NCI-H1436 treated with DMSO at 0.1 percent for 48 hours (cell line): ENCODE data around the gene SRRM1.
A peak's percentile ranks its signal among the peaks of the same experiment; 100 is the strongest.
"Not testable (repeated sequence)": the region's sequence is repeated elsewhere in the genome, so short reads cannot be mapped to it uniquely, and the experiment has no call there.

Source experiments
- DNase-seq: peaks from one replicate; lab custom pipeline; 2025; lab: John Stamatoyannopoulos, UW

SRRM1 gene

DNA sequence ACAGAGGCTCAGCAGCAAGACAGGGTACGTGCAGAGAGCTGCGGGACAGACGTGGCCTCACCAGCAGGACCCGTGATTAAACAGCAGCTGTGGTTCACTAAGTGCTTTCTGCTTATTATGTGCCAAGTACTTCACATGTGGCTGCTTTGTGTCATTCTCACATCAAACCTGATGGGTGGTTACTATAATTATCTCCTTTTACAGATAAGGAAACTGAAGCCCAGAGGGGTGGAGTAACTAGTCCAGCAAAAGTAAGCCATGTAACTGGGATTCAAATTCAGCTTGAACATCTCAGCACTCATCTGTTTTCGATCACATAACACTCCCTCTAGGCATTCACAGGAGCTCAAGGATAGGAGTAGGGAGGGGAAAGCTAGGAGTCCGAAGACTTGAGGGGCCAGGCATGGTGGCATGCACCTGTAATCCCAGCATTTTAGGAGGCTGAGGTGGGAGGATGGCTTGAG lies 51.3 kb downstream of the SRRM1 start:
- DNase-seq: peak; percentile 97

GRCh38 chr1:24695202-24695974 lies 52.3 kb downstream of the SRRM1 start:
- DNase-seq: no peak

DNA sequence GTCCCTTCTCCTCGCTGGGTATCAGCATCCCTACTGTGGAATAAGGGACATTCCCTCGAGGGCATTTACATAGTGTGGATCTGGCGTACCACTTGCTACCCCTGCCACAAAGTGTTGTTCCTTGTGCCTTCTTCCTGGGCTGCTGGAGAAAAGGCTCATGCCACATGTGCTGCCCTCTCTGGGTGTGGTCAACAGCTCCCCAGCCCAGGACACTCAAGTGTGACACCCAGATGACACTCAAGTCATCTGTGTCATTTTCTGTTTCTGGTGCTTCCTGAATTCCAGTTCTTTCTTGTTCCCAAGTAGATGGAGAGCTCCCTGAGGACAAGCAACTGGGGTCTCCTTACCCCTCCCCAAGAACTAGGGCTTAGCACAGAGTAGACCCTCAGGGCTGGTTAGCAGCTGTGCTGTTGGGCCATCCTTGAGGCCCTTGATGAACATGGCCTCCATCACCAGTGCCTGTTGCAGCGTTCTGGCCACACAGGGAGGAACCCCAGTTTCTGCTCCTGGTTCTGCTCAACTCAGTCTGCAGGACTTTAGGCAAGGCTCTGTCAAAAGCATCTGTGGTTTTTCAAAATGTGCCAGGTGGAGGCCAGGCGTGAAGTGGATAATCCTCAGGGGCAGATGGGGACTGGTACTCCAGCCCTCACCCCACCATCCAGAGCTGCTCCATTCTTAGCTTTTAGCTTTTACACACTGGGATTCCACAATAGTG lies 53.1 kb downstream of the SRRM1 start:
- no peak for DNase-seq

DNA sequence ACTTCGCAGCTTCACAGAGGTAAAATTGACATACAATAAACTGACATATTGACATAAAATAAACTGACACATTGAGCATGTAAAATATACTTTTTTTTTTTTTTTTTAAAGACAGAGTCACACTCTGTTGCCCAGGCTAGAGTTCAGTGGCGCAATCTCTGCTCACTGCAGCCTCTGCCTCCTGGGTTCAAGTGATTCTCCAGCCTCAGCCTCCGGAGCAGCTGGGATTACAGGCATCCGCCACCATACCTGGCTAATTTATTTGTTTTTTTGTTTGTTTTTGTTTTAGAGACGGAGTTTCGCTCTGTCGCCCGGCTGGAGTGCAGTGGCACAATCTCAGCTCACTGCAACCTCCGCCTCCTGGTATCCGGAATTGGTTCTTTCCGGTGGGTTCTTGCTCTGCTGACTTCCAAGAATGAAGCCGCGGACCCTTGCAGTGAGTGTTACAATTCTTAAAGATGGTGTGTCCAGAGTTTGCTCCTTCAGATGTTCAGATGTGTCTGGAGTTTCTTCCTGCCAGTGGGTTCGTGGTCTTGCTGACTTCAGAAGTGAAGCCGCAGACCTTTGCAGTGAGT lies 53.7 kb downstream of the SRRM1 start:
- no peak for DNase-seq

- DNase-seq: not testable (repeated sequence)
These were observed 54.4 kb downstream of the SRRM1 start for GRCh38 chr1:24697453-24698001.

GRCh38 chr1:24698326-24698725 lies 55.2 kb downstream of the SRRM1 start:
- not testable (repeated sequence) for DNase-seq

- DNase-seq: no peak
These were observed 56.5 kb downstream of the SRRM1 start for GRCh38 chr1:24699628-24700027.

DNA sequence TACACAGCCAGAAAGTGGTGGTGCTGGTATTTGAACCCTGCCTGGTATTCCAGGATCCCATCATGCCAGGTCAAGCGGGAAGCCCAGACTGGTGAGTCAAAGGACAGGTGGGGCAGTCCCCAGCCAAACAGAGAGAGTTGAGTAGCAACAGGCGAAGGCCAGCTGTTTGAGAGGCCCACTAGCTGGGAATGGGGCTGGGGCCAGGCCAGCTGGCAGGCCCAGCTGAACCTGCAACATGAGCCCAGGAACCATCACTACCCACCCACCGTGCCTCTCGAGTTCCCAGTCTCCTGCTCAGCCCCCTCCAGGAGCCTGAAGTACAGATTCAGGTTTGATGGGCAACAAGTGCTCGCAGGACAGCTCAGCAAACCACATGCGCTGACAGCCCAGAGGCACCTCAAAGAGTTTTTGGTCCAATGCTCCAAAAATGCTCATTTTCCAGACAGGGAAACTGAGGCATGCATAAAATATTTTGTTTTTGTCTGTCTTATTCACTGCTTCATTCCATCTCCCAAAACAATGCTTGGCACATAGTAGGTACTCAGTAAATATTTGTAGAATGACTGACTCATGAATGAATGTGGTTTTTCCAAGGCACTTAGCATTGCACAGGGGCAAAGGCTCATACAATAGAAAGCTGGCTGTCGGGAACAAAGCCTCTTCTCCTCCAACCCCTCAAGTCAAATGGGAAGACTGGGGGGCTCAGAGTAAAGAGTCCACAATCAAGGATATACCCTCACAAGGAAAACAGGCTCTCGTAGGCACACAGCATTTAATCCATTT lies 59.6 kb downstream of the SRRM1 start:
- DNase-seq: no peak

GRCh38 chr1:24704411-24705259 lies 61.5 kb downstream of the SRRM1 start:
- DNase-seq: peak; percentile 81

DNA sequence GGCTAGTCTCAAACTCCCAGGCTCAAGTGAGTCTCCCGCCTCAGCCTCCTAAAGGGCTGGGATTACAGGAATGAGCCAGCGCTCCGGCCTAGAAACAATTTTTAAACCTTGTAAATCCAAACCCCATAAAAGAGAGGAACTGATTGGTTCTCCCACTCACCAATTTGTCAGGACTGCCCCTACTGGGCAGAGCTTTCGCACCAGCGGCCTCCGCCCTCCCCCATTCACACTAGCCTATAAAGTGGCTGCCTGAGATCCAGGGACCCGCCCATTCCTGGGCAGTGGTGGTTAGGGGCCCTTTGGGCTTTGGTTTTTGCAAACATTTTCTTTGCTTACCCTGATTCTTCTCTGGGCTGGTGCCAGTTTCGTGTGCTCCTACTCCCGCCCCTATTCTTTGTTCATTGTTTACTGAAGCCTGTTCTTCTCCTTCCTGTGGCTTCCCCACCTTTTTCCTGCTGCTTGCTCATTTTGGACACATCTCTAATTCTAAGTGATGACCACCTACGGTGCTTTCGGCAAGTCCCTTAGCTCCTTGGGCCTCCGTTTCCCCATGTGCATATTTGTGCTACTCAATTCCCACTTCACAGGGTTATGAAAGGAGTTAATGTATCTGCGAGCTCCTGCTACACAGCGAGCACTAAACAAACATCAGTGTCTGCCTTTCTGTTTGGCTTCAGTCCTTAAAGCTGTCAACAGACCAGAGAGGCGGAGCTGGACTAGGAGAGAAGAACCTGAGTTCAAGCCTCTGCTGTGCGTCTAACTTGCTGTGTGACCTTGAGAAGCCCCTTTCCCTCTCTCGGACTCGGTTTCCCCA lies 62.4 kb downstream of the SRRM1 start:
- DNase-seq: peak; percentile 97

DNA sequence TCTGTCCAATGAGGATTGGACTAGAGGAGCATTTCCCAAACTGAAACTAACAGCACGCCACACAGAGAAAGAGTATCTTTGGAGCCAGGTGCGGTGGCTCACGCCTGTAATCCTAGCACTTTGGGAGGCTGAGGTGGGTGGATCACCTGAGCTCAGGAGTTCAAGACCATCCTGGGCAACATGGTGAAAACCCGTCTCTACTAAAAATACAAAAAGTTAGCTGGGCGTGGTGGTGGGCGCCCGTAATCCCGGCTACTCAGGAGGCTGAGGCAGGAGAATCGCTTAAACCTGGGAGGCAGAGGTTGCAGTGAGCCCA lies 62.9 kb downstream of the SRRM1 start:
- DNase-seq: not testable (repeated sequence)

- DNase-seq: no peak
These were observed 64.6 kb downstream of the SRRM1 start for GRCh38 chr1:24707687-24708086.

DNA sequence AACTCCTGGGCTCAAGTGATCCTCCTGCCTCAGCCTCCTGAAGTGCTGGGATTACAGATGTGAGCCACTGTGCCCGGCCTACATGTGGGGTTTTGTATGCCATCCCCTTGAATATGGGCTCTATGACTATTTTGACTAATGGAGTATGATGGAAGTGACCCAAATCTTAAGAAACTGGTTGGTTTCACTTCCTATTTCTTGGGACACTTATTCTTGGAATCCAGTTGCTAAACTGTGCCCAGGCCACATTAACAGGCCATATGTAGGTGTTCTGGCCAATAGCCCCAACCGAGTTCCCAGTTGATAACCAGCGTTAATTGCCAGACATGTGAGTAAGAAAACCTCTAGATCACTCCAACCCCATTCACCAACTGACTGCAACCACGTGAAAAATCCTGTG lies 65.8 kb downstream of the SRRM1 start:
- DNase-seq: no peak

DNA sequence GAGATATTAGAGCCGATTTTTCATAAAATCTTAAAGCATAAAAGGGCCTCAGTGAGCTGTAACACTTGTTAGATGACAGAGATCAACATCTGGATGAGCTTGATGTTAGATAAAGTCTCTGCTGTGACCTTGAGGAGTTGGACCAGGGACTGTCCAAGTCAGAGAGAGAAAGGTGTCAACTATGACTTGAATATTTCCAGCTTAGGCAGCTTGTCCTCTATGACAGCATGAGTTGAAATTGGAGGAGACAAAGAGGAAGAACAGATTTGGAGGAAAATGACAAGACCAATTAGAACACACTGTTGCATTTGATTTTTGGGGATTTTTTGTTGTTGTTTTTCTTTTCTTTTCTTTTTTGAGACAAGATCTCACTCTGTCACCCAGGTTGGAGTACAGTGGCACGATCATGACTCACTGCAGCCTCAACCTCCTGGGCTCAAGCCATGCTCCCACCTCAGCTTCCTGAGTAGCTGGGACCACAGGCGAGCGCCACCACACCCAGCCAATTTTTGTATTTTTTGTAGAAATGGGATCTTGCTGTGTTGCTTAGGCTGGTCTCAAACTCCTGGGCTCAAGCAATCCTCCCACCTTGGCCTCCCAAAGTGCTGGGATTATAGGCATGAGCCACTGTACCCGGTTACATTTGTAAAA lies 66.8 kb downstream of the SRRM1 start:
- no peak for DNase-seq

- DNase-seq: no peak
These were observed 68.2 kb downstream of the SRRM1 start for GRCh38 chr1:24711329-24711728.

DNA sequence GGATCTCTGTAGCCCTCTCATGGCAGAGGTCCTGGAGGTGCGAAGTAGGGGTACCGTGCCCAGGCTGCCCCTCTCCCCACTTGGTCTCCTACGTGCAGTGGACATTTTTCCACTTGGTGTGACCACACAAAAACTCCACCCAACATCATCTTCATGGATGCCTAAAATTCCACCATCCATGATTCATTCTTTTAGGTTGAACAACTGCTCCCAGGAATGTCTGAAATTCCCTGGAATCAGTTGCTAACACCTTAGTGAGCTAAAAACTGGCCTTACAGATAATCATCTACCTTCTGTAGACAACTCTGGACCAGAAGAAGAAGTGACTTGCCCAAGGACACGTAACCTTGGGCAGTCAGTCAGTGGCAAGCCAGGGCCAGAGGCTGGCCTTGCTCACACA lies 70.1 kb downstream of the SRRM1 start:
- DNase-seq: no peak

DNA sequence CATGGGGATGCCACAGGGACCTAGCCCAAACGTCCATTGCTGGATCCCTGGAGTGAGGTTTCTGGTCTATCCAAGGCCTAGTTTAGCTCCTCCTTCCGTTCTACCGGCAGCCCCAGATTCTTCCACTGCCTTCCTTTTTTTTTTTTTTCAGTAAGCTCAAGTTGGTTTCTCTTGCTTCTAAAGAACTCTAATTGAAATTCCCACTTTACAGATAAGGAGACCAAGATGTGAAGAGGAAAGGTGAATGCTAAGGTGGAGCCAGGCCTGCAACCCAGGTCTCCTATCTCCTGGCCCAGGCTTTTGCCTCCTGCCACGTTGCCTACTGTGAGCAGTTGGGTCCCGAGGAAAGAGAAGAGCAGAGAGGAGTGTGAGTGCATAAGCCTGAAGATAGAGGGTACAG lies 70.6 kb downstream of the SRRM1 start:
- DNase-seq: no peak

DNA sequence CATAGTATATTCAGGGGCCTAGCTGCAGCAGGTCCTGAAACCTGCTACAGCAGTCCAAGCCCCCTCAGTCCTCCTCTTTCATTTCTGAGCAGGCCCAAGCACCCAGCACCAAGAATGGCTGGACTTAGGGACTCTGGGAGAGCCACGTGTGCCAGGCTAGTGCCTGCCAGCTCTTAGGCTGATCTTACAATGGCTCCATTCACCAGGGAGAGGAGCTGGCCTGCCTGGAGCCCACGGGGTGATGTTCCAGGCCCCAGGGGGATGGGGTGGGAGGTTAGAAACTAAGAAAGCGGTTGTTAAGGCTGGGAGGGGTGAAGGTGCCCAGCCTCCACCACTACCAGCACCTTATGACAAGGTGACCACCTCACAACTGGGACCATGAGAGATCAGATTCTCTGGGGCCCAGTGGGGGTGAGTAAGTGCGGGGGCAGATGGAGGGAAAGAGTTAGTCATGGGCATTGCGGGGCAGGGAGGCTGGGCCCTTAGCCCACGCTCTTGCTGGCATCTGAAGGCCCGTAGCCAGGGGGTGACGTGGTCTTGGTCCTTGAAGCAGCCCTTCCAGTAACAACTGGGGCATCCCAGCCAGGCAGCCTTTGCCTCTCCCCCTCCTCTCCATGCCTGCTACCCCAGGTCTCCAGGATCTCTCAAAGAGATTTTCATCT lies 71.9 kb downstream of the SRRM1 start:
- no peak for DNase-seq

DNA sequence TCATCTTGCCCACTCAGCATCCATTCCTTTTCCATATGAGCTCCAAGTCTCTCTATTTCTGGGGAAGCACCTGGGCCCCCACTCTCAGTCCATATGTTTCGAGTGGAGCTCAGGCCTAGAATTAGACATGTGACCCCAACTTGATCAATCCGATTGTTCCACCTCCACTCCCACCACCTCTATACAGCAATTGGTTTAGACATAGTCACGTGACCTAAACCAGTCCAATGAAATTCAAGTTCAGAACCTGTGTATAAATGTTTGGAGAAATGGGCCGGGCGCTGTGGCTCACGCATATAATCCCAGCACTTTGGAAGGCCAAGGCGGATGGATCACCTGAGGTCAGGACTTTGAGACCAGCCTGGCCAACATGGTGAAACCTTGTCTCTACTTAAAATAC lies 72.6 kb downstream of the SRRM1 start:
- DNase-seq: no peak
